NCI-H2081 treated with DMSO at 0.1 percent for 48 hours (cell line): ENCODE measurements around the gene SREBF2.

ENCODE experiments used
- DNase-seq: peaks from one replicate; lab custom pipeline; 2025; lab: John Stamatoyannopoulos, UW

SREBF2 gene

GRCh38 chr22:41876675-41877074 lies 43.8 kb downstream of the SREBF2 start:
- DNase-seq, result no peak

GRCh38 chr22:41880653-41881052 lies 47.7 kb downstream of the SREBF2 start:
- no peak for DNase-seq

- no peak for DNase-seq
Observed at GRCh38 chr22:41883400-41883799, 50.5 kb downstream of the SREBF2 start.

- no peak for DNase-seq
Observed at GRCh38 chr22:41885116-41885515, 52.2 kb downstream of the SREBF2 start.

GRCh38 chr22:41885516-41885915 lies 52.6 kb downstream of the SREBF2 start:
- DNase-seq, result no peak

- DNase-seq, result no peak
Observed at GRCh38 chr22:41888627-41889200, 55.8 kb downstream of the SREBF2 start.

GRCh38 chr22:41891407-41891806 lies 58.5 kb downstream of the SREBF2 start:
- DNase-seq, result no peak

- DNase-seq, result no peak
Observed at GRCh38 chr22:41892721-41893120, 59.8 kb downstream of the SREBF2 start.

GRCh38 chr22:41893591-41894375 lies 60.9 kb downstream of the SREBF2 start:
- DNase-seq, result no peak

GRCh38 chr22:41898645-41899044 lies 65.7 kb downstream of the SREBF2 start:
- DNase-seq, result no peak

GRCh38 chr22:41899110-41899509 lies 66.2 kb downstream of the SREBF2 start:
- no peak for DNase-seq

- DNase-seq, result no peak
Observed at GRCh38 chr22:41899992-41900651, 67.2 kb downstream of the SREBF2 start.

- no peak for DNase-seq
Observed at GRCh38 chr22:41900652-41901312, 67.9 kb downstream of the SREBF2 start.

- DNase-seq, result no peak
Observed at GRCh38 chr22:41902016-41902415, 69.1 kb downstream of the SREBF2 start.

- peak; percentile 15 for DNase-seq
Observed at GRCh38 chr22:41902932-41903421, 70.1 kb downstream of the SREBF2 start.

GRCh38 chr22:41904450-41905410 lies 71.8 kb downstream of the SREBF2 start:
- no peak for DNase-seq

GRCh38 chr22:41905411-41906202 lies 72.7 kb downstream of the SREBF2 start:
- DNase-seq, result no peak

- no peak for DNase-seq
Observed at GRCh38 chr22:41906822-41907221, 73.9 kb downstream of the SREBF2 start.

- DNase-seq, result no peak
Observed at GRCh38 chr22:41907436-41908401, 74.8 kb downstream of the SREBF2 start.
